Measurements from ENCODE around the gene IGF2R. TPM values are rescaled to one million over a fixed set of nuclear protein-coding genes. Genes with fewer than 3 reads are reported as not detected.

The IGF2R gene
- total RNA-seq, 1 experiment from 2014 or later = 160 TPM

GRCh38 chr6:159996087-159996622 is 27.3 kb downstream of the IGF2R start:
- CTCF ChIA-PET = interaction anchor here (0.5 to 0.9 kb wide), 5 partner anchors 12 to 1001 kb away, joined by 3 to 4 read pairs (median 3); no protein-coding TSS in a partner anchor
- Mint-ChIP-seq H3K27ac (ENCODE audit: low read depth, unreplicated experiment) (no peak overlapping the region), H3K27me3 (ENCODE audit: insufficient read depth, unreplicated experiment) (no peaks in the 10 kb centered on the region), H3K4me3 (ENCODE audit: unreplicated experiment) (no peak overlapping the region), H3K4me1 (ENCODE audit: insufficient read depth, unreplicated experiment) (peaks cover 51% of the 10 kb centered on the region), H3K9me3 (ENCODE audit: unreplicated experiment) (no peaks in the 10 kb centered on the region), H3K36me3 (ENCODE audit: insufficient read depth, unreplicated experiment) (peaks cover 37% of the 10 kb centered on the region)
- intact Hi-C loops (cut with micrococcal nuclease) = no loop called here
- TF ChIP-seq CTCF (IDR thresholded peaks at IDR 0.05; ENCODE audit: unreplicated experiment) = no peak
- no peak for DNase-seq (ENCODE audit: unreplicated experiment)
- no TSS peak for BruUV-seq (replicated peaks)
- POLR2A ChIA-PET = interaction anchor here (0.6 to 1.6 kb wide), 4 partner anchors 12 to 32 kb away, joined by 3 to 4 read pairs (median 3); no protein-coding TSS in a partner anchor

GRCh38 chr6:159996626-159997497 is 28.0 kb downstream of the IGF2R start:
- H3K4me1 Mint-ChIP-seq (ENCODE audit: insufficient read depth, unreplicated experiment) = peaks cover 51% of the 10 kb centered on the region
- DNase-seq (ENCODE audit: unreplicated experiment) = no peak
- BruUV-seq (replicated peaks) = no TSS peak

DNA sequence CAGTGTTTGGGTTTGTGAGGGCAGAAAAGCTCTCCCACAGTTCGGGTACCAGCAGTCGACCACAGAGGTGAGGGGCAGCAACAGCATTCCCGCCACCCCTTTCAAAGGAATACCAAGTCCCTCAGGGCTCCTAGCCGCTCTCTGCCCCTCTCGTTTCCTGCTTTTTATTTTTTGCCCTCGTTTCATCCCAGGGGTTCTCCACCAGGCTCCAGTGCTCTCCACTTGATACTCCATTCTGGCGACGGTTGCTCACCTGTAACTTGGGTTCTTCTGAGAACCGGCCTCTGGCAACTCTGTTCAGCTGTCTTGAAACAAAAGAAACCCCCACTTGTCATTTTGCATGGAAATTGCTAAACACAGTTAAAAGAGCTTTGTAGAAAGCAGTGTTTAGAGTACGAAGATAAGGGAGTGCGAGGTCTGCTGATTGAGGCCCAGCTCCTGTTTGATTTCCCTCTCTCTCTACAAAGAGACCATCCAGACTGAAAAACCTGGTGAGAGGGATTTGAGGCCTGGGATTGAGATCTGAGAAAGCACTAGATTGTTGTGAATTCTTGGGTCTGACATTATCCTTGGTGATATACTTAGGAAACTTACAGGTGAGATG is 28.7 kb downstream of the IGF2R start:
- Mint-ChIP-seq H3K27me3 (ENCODE audit: insufficient read depth, unreplicated experiment) (no peaks in the 10 kb centered on the region), H3K36me3 (ENCODE audit: insufficient read depth, unreplicated experiment) (peaks cover 32% of the 10 kb centered on the region), H3K9me3 (ENCODE audit: unreplicated experiment) (no peaks in the 10 kb centered on the region), H3K4me1 (ENCODE audit: insufficient read depth, unreplicated experiment) (peaks cover 51% of the 10 kb centered on the region), H3K27ac (ENCODE audit: low read depth, unreplicated experiment) (no peak overlapping the region), H3K4me3 (ENCODE audit: unreplicated experiment) (no peak overlapping the region)
- CTCF ChIA-PET = interaction anchor here (0.6 to 1.0 kb wide), 2 partner anchors 14 to 29 kb away, joined by 3 read pairs; no protein-coding TSS in a partner anchor
- TF ChIP-seq CTCF (IDR thresholded peaks at IDR 0.05; ENCODE audit: unreplicated experiment) = no peak
- DNase-seq (ENCODE audit: unreplicated experiment) = no peak
- intact Hi-C loops (cut with micrococcal nuclease) = no loop called here
- POLR2A ChIA-PET = interaction anchor here (0.6 to 1.0 kb wide), 2 partner anchors 32 to 142 kb away, joined by 3 read pairs; no protein-coding TSS in a partner anchor
- no TSS peak for BruUV-seq (replicated peaks)

More at GRCh38 chr6:159996626-159997497, 28.0 kb downstream of the IGF2R start:
- CTCF ChIA-PET = interaction anchor here (0.5 to 1.0 kb wide), 3 partner anchors 30 to 224 kb away, joined by 3 read pairs; no protein-coding TSS in a partner anchor
- Mint-ChIP-seq H3K36me3 (ENCODE audit: insufficient read depth, unreplicated experiment) (peaks cover 32% of the 10 kb centered on the region), H3K4me3 (ENCODE audit: unreplicated experiment) (no peak overlapping the region), H3K9me3 (ENCODE audit: unreplicated experiment) (no peaks in the 10 kb centered on the region), H3K27ac (ENCODE audit: low read depth, unreplicated experiment) (no peak overlapping the region), H3K27me3 (ENCODE audit: insufficient read depth, unreplicated experiment) (no peaks in the 10 kb centered on the region)
- intact Hi-C loops (cut with micrococcal nuclease) = no loop called here
- no peak for TF ChIP-seq CTCF (IDR thresholded peaks at IDR 0.05; ENCODE audit: unreplicated experiment)
- POLR2A ChIA-PET = interaction anchor here (0.6 to 1.6 kb wide), 3 partner anchors 12 to 33 kb away, joined by 3 read pairs; no protein-coding TSS in a partner anchor

- no peak for TF ChIP-seq CTCF (IDR thresholded peaks at IDR 0.05; ENCODE audit: unreplicated experiment)
- Mint-ChIP-seq H3K36me3 (ENCODE audit: insufficient read depth, unreplicated experiment) (peaks cover 32% of the 10 kb centered on the region), H3K4me3 (ENCODE audit: unreplicated experiment) (no peak overlapping the region), H3K27ac (ENCODE audit: low read depth, unreplicated experiment) (no peak overlapping the region), H3K9me3 (ENCODE audit: unreplicated experiment) (no peaks in the 10 kb centered on the region), H3K27me3 (ENCODE audit: insufficient read depth, unreplicated experiment) (no peaks in the 10 kb centered on the region), H3K4me1 (ENCODE audit: insufficient read depth, unreplicated experiment) (peaks cover 47% of the 10 kb centered on the region)
- no TSS peak for BruUV-seq (replicated peaks)
- intact Hi-C loops (cut with micrococcal nuclease) = no loop called here
- no peak for DNase-seq (ENCODE audit: unreplicated experiment)
- ChIA-PET CTCF (interaction anchor here (0.6 kb wide), 1 partner anchor 15 kb away, joined by 3 read pairs; no protein-coding TSS in a partner anchor), POLR2A (interaction anchor here (0.6 to 1.0 kb wide), 3 partner anchors 9 to 143 kb away, joined by 3 read pairs; no protein-coding TSS in a partner anchor)
These were observed 29.7 kb downstream of the IGF2R start for GRCh38 chr6:159998538-159998937.
